HFF-Myc (cell line): ENCODE measurements around the gene RDH5.
A peak's percentile ranks its signal among the peaks of the same experiment; 100 is the strongest.

ENCODE experiments used
- DNase-seq: peaks from one replicate; pipeline ENCODE4 v3.0.0-alpha.2; 2011; ENCODE audit warnings: low read depth; ENCODE audit errors: extremely low read depth
- H3K4me3 ChIP-seq: replicated peaks from 2 replicates; pipeline ENCODE4 v1.5.1; 2011; ENCODE audit warnings: low read depth, mild to moderate bottlenecking, control low read depth, low read length
- CTCF ChIP-seq: IDR thresholded peaks from 2 replicates; pipeline ENCODE4 v1.5.1; 2012; ENCODE audit warnings: mild to moderate bottlenecking, low read depth, low read length, control low read depth; ENCODE audit errors: missing control alignments

The RDH5 gene

GRCh38 chr12:55741931-55742680, 21.9 kb downstream of the RDH5 start:
- no peak for TF ChIP-seq CTCF
- DNase-seq = no peak
- peak overlapping the region; percentile 38 for H3K4me3 ChIP-seq

GRCh38 chr12:55742719-55743405, 22.7 kb downstream of the RDH5 start, which contains the start of gene GDF11:
GDF11 (plus strand) TSS chr12:55743122; CDS start chr12:55743317, 195 bp downstream.
- TF ChIP-seq CTCF = no peak
- DNase-seq = no peak
- H3K4me3 ChIP-seq = peak within 1 kb of the TSS; percentile 77

GRCh38 chr12:55743406-55744339, 23.5 kb downstream of the RDH5 start:
- TF ChIP-seq CTCF = no peak
- DNase-seq = no peak
- H3K4me3 ChIP-seq = peak overlapping the region; percentile 77

- H3K4me3 ChIP-seq = peak overlapping the region; percentile 77
- no peak for DNase-seq
- TF ChIP-seq CTCF = no peak
Observed at GRCh38 chr12:55744340-55745030, 24.3 kb downstream of the RDH5 start.

GRCh38 chr12:55745361-55746173, 25.4 kb downstream of the RDH5 start:
- no peak for DNase-seq
- H3K4me3 ChIP-seq = peak overlapping the region; percentile 77
- no peak for TF ChIP-seq CTCF
